IPS-NIHi7 (cell line): Measurements from ENCODE around the gene RPP30.

Source experiments
- DNase-seq: peaks from one replicate; pipeline ENCODE4 v3.0.0; 2012; ENCODE audit warnings: mixed read lengths; ENCODE audit errors: extremely low spot score

RPP30 gene

GRCh38 chr10:90944749-90945148, 73.0 kb downstream of the RPP30 start:
- DNase-seq, result no peak

GRCh38 chr10:90945491-90946070, 73.8 kb downstream of the RPP30 start:
- DNase-seq, result no peak

- DNase-seq, result no peak
Measured at GRCh38 chr10:90947030-90947960, 75.5 kb downstream of the RPP30 start.
